ENCODE data around the gene C16orf86. TPM values are rescaled to one million over a fixed set of nuclear protein-coding genes. Genes with fewer than 3 reads are reported as not detected.

Gene C16orf86
- total RNA-seq, 1 donor from 2014 or later, result 2.1 TPM

- no peaks in the 10 kb centered on the region for H3K9me3 Mint-ChIP-seq (ENCODE audit: unreplicated experiment)
- TF ChIP-seq CTCF (IDR thresholded peaks at IDR 0.05), result no peak
- DNase-seq (ENCODE audit: extremely low spot score, unreplicated experiment), result no peak
- H3K4me3 Mint-ChIP-seq (ENCODE audit: unreplicated experiment), result no peak overlapping the region
- peaks cover 2% of the 10 kb centered on the region for H3K36me3 Mint-ChIP-seq (ENCODE audit: unreplicated experiment)
- H3K27ac Mint-ChIP-seq (ENCODE audit: unreplicated experiment), result no peak overlapping the region
- no peaks in the 10 kb centered on the region for H3K27me3 Mint-ChIP-seq (ENCODE audit: unreplicated experiment)
- H3K4me1 Mint-ChIP-seq (ENCODE audit: unreplicated experiment), result no peaks in the 10 kb centered on the region
Measured at GRCh38 chr16:67710607-67711006, 44.0 kb downstream of the C16orf86 start.

- no peak for TF ChIP-seq CTCF (IDR thresholded peaks at IDR 0.05)
- Mint-ChIP-seq H3K36me3 (ENCODE audit: unreplicated experiment) (peaks cover 2% of the 10 kb centered on the region), H3K4me1 (ENCODE audit: unreplicated experiment) (peaks cover 16% of the 10 kb centered on the region), H3K27me3 (ENCODE audit: unreplicated experiment) (no peaks in the 10 kb centered on the region), H3K4me3 (ENCODE audit: unreplicated experiment) (no peak overlapping the region), H3K27ac (ENCODE audit: unreplicated experiment) (no peak overlapping the region), H3K9me3 (ENCODE audit: unreplicated experiment) (no peaks in the 10 kb centered on the region)
- no peak for DNase-seq (ENCODE audit: extremely low spot score, unreplicated experiment)
Measured at GRCh38 chr16:67713647-67714273, 47.1 kb downstream of the C16orf86 start.

GRCh38 chr16:67714522-67714921 lies 47.9 kb downstream of the C16orf86 start:
- TF ChIP-seq CTCF (IDR thresholded peaks at IDR 0.05), result no peak
- H3K27ac Mint-ChIP-seq (ENCODE audit: unreplicated experiment), result no peak overlapping the region
- H3K4me3 Mint-ChIP-seq (ENCODE audit: unreplicated experiment), result no peak overlapping the region
- DNase-seq (ENCODE audit: extremely low spot score, unreplicated experiment), result no peak
- H3K36me3 Mint-ChIP-seq (ENCODE audit: unreplicated experiment), result peaks cover 2% of the 10 kb centered on the region
- peaks cover 16% of the 10 kb centered on the region for H3K4me1 Mint-ChIP-seq (ENCODE audit: unreplicated experiment)
- H3K27me3 Mint-ChIP-seq (ENCODE audit: unreplicated experiment), result no peaks in the 10 kb centered on the region
- no peaks in the 10 kb centered on the region for H3K9me3 Mint-ChIP-seq (ENCODE audit: unreplicated experiment)

GRCh38 chr16:67716097-67716496 lies 49.5 kb downstream of the C16orf86 start:
- H3K36me3 Mint-ChIP-seq (ENCODE audit: unreplicated experiment), result peaks cover 2% of the 10 kb centered on the region
- H3K9me3 Mint-ChIP-seq (ENCODE audit: unreplicated experiment), result no peaks in the 10 kb centered on the region
- H3K4me1 Mint-ChIP-seq (ENCODE audit: unreplicated experiment), result peaks cover 32% of the 10 kb centered on the region
- no peak overlapping the region for H3K4me3 Mint-ChIP-seq (ENCODE audit: unreplicated experiment)
- H3K27me3 Mint-ChIP-seq (ENCODE audit: unreplicated experiment), result no peaks in the 10 kb centered on the region
- TF ChIP-seq CTCF (IDR thresholded peaks at IDR 0.05), result no peak
- H3K27ac Mint-ChIP-seq (ENCODE audit: unreplicated experiment), result no peak overlapping the region
- DNase-seq (ENCODE audit: extremely low spot score, unreplicated experiment), result no peak

Other genes with a start within 250 kb of the C16orf86 start
- 0.40 and 0.68 TPM in 2 replicates for gene HSD11B2, start 235.7 kb upstream of the C16orf86 start, total RNA-seq
- 112 and 116 TPM in 2 replicates for gene ATP6V0D1, start 185.7 kb upstream of the C16orf86 start, total RNA-seq
- not detected in 2 replicates for gene AGRP, start 183.3 kb upstream of the C16orf86 start, total RNA-seq
- gene RIPOR1, start 138.0 kb upstream of the C16orf86 start, total RNA-seq, result 75.0 and 77.0 TPM in 2 replicates
- 43.2 and 47.4 TPM in 2 replicates for gene CTCF, start 104.3 kb upstream of the C16orf86 start, total RNA-seq
- gene CARMIL2, start 21.7 kb upstream of the C16orf86 start, total RNA-seq, result 0.94 and 1.7 TPM in 2 replicates
- 21.3 and 23.1 TPM in 2 replicates for gene ACD, start 6.6 kb upstream of the C16orf86 start, total RNA-seq
- 4.1 and 4.6 TPM in 2 replicates for gene PARD6A, start 5.9 kb upstream of the C16orf86 start, total RNA-seq
- gene ENKD1, start 64 bp upstream of the C16orf86 start, total RNA-seq, result 10.9 and 11.7 TPM in 2 replicates
- 21.9 and 22.2 TPM in 2 replicates for gene GFOD2, start 52.5 kb downstream of the C16orf86 start, total RNA-seq
- gene RANBP10, start 139.7 kb downstream of the C16orf86 start, total RNA-seq, result 18.9 and 19.5 TPM in 2 replicates
- 3.6 and 4.1 TPM in 2 replicates for gene TSNAXIP1, start 140.1 kb downstream of the C16orf86 start, total RNA-seq
- 29.5 and 30.0 TPM in 2 replicates for gene THAP11, start 175.5 kb downstream of the C16orf86 start, total RNA-seq
- gene NUTF2, start 180.1 kb downstream of the C16orf86 start, total RNA-seq, result 121 and 125 TPM in 2 replicates
- 46.3 and 51.2 TPM in 2 replicates for gene CENPT, start 180.9 kb downstream of the C16orf86 start, total RNA-seq
- gene EDC4, start 206.2 kb downstream of the C16orf86 start, total RNA-seq, result 68.2 and 75.4 TPM in 2 replicates
- 1.4 and 1.5 TPM in 2 replicates for gene NRN1L, start 218.1 kb downstream of the C16orf86 start, total RNA-seq
- gene PSKH1, start 226.4 kb downstream of the C16orf86 start, total RNA-seq, result 43.9 and 45.5 TPM in 2 replicates